ENCODE results near the gene SRXN1.
"Not testable (repeated sequence)": the region's sequence is repeated elsewhere in the genome, so short reads cannot be mapped to it uniquely, and the experiment has no call there.

SRXN1 gene

DNA sequence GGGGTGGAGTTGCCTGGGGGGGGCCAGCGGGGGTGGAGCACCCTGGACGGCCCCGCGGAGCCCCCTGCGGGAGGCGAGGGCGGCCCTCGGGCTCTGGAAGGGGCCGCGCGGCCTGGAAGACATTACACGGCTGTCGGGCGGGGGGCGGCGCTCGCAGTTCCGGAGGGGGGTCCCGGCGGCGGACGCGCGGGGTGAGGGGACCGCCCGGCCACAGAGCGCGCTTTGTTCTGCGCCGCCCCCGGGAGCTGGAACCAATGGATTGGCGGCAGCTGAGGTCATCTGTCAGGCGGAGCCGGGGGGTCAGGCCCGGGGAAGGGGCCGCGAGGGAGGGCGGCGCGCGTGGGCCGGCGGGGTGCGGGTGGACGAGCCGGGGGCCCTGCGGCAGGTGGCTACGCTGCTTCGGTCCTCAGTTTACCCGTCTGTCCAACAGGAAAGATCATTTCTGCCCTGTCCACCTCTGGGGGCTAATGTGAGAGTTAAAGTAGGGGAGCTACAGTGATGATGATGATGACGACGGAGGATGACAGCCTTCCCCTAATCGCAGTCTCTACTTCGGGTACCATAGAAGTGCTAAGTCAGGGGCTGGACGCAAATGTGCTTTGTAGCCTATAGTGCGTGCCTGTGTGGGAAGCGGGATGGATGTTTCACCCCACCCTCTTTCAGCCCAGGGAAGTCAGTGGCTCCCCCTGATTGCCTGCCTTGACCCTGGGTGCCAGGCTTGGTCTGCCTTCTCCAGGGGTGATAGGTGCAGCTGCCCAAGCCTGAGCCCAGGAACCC lies 10.4 kb downstream of the SRXN1 start:
- Histone ChIP-seq H3K36me3 (ENCODE audit: control insufficient read depth in 1 of 2, insufficient read depth in 2 of 2, low read length in 2 of 2) (peaks cover 1 to 9% of the 10 kb centered on the region in 2 donors), H3K27ac (ENCODE audit: low read length) (no peak overlapping the region), H3K27me3 (ENCODE audit: low read depth, low read length) (peaks cover 4% of the 10 kb centered on the region), H3K4me3 (ENCODE audit: low read depth in 1 of 2, low read length in 2 of 2) (peak overlapping the region in 1 of 2 donors; percentile 51), H3K4me1 (ENCODE audit: control insufficient read depth in 1 of 2, insufficient read depth in 2 of 2, low read length in 2 of 2) (peaks cover 0 to 4% of the 10 kb centered on the region in 2 donors), H3K9me3 (ENCODE audit: control insufficient read depth in 1 of 2, low read length in 2 of 2) (peaks cover 0 to 2% of the 10 kb centered on the region in 2 donors)

DNA sequence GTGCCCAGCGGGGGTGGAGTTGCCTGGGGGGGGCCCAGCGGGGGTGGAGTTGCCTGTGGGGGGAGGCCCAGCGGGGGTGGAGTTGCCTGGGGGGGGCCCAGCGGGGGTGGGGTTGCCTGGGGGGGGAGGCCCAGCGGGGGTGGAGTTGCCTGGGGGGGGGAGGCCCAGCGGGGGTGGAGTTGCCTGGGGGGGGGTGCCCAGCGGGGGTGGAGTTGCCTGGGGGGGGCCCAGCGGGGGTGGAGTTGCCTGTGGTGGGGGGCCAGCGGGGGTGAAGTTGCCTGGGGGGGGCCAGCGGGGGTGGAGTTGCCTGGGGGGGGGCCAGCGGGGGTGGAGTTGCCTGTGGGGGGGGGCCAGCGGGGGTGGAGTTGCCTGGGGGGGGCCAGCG lies 11.0 kb downstream of the SRXN1 start:
- H3K4me1 ChIP-seq (ENCODE audit: control insufficient read depth in 1 of 2, insufficient read depth in 2 of 2, low read length in 2 of 2); H3K36me3 ChIP-seq (ENCODE audit: control insufficient read depth in 1 of 2, insufficient read depth in 2 of 2, low read length in 2 of 2); H3K27me3 ChIP-seq (ENCODE audit: low read depth, low read length); H3K9me3 ChIP-seq (ENCODE audit: control insufficient read depth in 1 of 2, low read length in 2 of 2); H3K4me3 ChIP-seq (ENCODE audit: low read depth in 1 of 2, low read length in 2 of 2); H3K27ac ChIP-seq (ENCODE audit: low read length): not testable (repeated sequence)

DNA sequence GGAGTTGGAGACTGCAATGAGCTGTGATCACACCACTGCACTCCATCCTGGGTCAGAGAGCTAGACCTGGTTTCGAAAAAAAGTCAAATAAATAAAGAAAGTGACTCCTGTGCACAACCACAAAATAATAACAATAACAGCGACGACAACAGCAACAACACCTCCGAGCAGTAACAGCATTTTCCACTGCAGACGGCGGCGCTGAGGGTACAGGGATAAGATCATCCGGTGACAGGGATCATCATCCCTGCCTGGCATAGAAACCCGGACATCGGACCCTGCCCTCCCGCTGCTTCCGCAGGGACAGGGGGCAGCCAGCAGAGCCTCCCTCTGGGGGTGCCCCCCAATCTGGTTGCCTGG lies 11.5 kb downstream of the SRXN1 start:
- peaks cover 0 to 4% of the 10 kb centered on the region in 2 donors for H3K4me1 ChIP-seq (ENCODE audit: control insufficient read depth in 1 of 2, insufficient read depth in 2 of 2, low read length in 2 of 2)
- H3K9me3 ChIP-seq (ENCODE audit: control insufficient read depth in 1 of 2, low read length in 2 of 2) = no peaks in the 10 kb centered on the region
- no peak overlapping the region for H3K27ac ChIP-seq (ENCODE audit: low read length)
- H3K36me3 ChIP-seq (ENCODE audit: control insufficient read depth in 1 of 2, insufficient read depth in 2 of 2, low read length in 2 of 2) = no peaks in the 10 kb centered on the region
- no peak overlapping the region for H3K4me3 ChIP-seq (ENCODE audit: low read depth in 1 of 2, low read length in 2 of 2)
- peaks cover 4% of the 10 kb centered on the region for H3K27me3 ChIP-seq (ENCODE audit: low read depth, low read length)

DNA sequence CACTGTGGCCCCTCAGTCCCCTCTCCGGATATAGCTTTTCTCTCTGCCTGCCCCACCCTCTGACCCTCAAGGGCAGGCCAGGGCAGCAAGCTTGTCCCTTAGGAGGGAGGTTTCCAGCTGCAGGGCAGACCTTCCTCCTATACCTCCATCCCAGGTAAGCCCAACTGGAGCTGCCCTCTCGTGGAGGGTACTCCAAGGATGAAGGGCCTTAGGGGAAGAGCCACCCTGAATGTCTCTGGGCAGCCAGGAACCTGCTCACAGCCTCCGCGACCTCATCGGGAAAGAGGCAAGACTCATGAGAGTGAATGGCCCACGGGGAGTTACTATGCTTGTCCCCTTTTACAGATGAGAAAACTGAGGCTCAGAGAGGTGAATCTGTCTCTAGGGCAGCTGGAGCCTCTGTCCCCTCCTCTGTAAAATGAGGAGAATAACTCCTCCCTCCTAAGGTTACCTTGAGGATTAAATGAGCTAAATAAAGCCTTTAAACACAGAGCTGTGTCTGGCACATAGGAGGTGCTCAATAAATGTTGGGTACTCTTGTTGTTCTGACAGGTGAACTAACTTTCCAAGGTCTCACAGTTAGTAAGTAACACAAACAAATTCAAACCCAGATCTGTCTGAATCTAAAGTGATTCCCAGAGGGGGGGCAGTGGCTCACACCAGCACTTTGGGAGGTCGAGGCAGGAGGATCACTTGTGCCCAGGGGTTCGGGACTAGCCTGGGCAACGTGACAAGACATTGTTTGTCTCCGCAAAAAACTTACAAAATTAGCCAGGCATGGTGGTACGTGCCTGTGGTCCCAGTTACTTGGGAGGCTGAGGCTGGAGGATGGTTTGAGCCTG lies 12.1 kb downstream of the SRXN1 start:
- no peaks in the 10 kb centered on the region for H3K36me3 ChIP-seq (ENCODE audit: control insufficient read depth in 1 of 2, insufficient read depth in 2 of 2, low read length in 2 of 2)
- H3K27me3 ChIP-seq (ENCODE audit: low read depth, low read length) = peaks cover 4% of the 10 kb centered on the region
- no peak overlapping the region for H3K4me3 ChIP-seq (ENCODE audit: low read depth in 1 of 2, low read length in 2 of 2)
- no peaks in the 10 kb centered on the region for H3K9me3 ChIP-seq (ENCODE audit: control insufficient read depth in 1 of 2, low read length in 2 of 2)
- peaks cover 0 to 4% of the 10 kb centered on the region in 2 donors for H3K4me1 ChIP-seq (ENCODE audit: control insufficient read depth in 1 of 2, insufficient read depth in 2 of 2, low read length in 2 of 2)
- H3K27ac ChIP-seq (ENCODE audit: low read length) = no peak overlapping the region

DNA sequence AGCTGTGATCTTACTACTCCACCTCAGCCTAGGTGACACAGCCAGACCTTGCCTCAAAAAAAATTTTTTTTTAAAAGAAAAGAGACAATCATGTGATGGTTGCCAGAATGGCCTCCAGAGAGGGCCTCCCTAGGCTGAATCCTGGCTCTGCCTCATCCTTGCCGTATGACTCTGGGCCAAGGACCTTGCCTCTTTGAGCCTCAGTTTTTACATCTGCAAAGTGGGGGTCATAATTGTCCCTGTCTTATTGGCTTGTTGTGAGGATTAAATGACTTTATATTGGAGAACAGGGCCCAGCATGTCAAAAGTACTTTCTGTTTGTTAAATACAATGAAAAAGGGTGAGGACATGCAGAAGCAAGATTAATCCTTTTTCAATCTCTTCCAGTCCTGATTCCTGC lies 14.4 kb downstream of the SRXN1 start:
- H3K27me3 ChIP-seq (ENCODE audit: low read depth, low read length) = peaks cover 4% of the 10 kb centered on the region
- H3K4me1 ChIP-seq (ENCODE audit: control insufficient read depth in 1 of 2, insufficient read depth in 2 of 2, low read length in 2 of 2) = peaks cover 0 to 4% of the 10 kb centered on the region in 2 donors
- H3K36me3 ChIP-seq (ENCODE audit: control insufficient read depth in 1 of 2, insufficient read depth in 2 of 2, low read length in 2 of 2) = no peaks in the 10 kb centered on the region
- H3K9me3 ChIP-seq (ENCODE audit: control insufficient read depth in 1 of 2, low read length in 2 of 2) = no peaks in the 10 kb centered on the region
- H3K4me3 ChIP-seq (ENCODE audit: low read depth in 1 of 2, low read length in 2 of 2) = no peak overlapping the region
- no peak overlapping the region for H3K27ac ChIP-seq (ENCODE audit: low read length)

DNA sequence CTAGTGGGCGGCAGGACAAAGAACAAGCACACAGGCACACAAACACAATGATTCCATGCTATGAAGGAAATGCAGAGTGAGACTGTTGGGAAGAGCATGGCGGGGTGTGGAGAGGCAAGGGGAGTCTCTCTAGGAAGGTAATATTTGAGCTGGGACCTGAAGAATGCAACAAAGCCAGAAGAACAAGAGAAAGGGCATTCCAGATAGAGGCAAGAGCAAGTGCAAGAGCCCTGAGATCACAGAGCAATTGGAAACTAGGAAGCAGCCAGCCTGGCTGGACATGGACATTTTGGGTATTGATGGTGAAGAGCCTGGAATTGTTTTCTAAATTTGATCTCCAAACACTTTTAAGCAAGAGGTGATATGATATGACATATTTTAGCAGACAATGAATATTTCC lies 15.4 kb downstream of the SRXN1 start:
- Histone ChIP-seq H3K4me1 (ENCODE audit: control insufficient read depth in 1 of 2, insufficient read depth in 2 of 2, low read length in 2 of 2) (peaks cover 0 to 3% of the 10 kb centered on the region in 2 donors), H3K27me3 (ENCODE audit: low read depth, low read length) (peaks cover under 1% of the 10 kb centered on the region), H3K36me3 (ENCODE audit: control insufficient read depth in 1 of 2, insufficient read depth in 2 of 2, low read length in 2 of 2) (no peaks in the 10 kb centered on the region), H3K9me3 (ENCODE audit: control insufficient read depth in 1 of 2, low read length in 2 of 2) (no peaks in the 10 kb centered on the region), H3K27ac (ENCODE audit: low read length) (no peak overlapping the region), H3K4me3 (ENCODE audit: low read depth in 1 of 2, low read length in 2 of 2) (no peak overlapping the region)

DNA sequence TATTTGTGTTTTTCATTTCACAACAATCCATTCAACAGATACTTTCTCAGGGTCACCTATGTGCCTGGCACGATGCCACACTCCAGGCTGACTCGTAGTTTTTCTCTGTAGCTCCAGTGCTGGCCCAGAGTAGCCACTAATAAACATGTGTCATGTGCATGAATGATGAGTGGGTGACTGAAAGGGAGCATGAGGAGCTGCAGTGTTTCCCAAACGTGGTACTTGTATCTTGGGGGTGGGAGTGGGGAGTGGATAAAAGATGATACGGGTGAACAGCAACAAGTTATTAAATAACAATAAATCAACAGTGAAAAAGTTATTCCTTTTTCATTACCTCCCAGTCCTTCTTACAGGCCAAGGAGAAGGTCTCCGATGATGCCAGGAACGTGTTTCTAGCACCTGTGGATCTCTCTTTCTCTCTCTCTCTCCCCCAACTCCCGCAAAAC lies 17.1 kb downstream of the SRXN1 start:
- Histone ChIP-seq H3K27me3 (ENCODE audit: low read depth, low read length) (no peaks in the 10 kb centered on the region), H3K4me3 (ENCODE audit: low read depth in 1 of 2, low read length in 2 of 2) (no peak overlapping the region), H3K27ac (ENCODE audit: low read length) (no peak overlapping the region), H3K4me1 (ENCODE audit: control insufficient read depth in 1 of 2, insufficient read depth in 2 of 2, low read length in 2 of 2) (no peaks in the 10 kb centered on the region), H3K36me3 (ENCODE audit: control insufficient read depth in 1 of 2, insufficient read depth in 2 of 2, low read length in 2 of 2) (no peaks in the 10 kb centered on the region), H3K9me3 (ENCODE audit: control insufficient read depth in 1 of 2, low read length in 2 of 2) (no peaks in the 10 kb centered on the region)

DNA sequence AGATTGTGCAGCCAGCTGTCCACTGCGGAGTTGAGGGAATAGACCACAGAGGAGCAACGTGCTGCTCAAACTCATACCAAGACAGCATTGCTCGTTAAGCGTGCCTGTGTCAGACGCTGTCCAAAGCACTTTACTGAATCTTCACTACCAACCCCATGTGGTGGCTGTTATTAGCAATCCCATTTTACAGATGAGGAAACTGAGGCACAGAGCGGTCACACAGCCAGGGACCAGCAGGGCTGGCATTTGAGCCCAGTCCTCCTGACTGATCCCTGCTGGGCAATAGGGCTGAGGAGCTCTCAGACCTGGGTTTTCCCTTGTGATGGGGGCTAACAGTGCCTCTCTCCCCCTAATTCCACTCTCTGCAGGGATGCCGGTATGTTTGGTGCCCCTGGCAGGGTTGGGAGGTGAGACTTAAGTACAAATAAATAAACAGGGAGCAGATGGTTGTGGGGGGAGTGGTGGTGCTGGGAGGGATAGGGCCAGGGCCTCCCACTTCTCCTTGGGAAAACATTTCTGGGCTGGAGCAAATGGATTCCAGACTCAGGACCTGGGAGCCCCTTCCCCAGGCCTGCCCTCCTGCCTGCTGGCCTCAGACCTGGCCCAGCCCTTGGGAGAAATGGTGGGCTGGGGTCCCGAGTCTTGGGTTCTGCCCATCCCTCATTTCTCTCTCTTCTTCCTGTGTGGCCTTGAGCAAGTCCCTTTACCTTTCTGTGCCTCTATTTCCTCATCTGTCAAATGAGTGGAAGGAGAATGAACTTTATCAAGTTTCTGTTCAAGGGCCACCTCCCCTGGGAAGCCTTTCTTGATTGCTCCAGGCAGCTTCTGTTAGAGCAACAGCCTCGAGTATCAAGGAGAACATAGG lies 17.7 kb downstream of the SRXN1 start:
- Histone ChIP-seq H3K4me1 (ENCODE audit: control insufficient read depth in 1 of 2, insufficient read depth in 2 of 2, low read length in 2 of 2) (no peaks in the 10 kb centered on the region), H3K27ac (ENCODE audit: low read length) (no peak overlapping the region), H3K9me3 (ENCODE audit: control insufficient read depth in 1 of 2, low read length in 2 of 2) (no peaks in the 10 kb centered on the region), H3K4me3 (ENCODE audit: low read depth in 1 of 2, low read length in 2 of 2) (no peak overlapping the region), H3K36me3 (ENCODE audit: control insufficient read depth in 1 of 2, insufficient read depth in 2 of 2, low read length in 2 of 2) (no peaks in the 10 kb centered on the region), H3K27me3 (ENCODE audit: low read depth, low read length) (no peaks in the 10 kb centered on the region)

DNA sequence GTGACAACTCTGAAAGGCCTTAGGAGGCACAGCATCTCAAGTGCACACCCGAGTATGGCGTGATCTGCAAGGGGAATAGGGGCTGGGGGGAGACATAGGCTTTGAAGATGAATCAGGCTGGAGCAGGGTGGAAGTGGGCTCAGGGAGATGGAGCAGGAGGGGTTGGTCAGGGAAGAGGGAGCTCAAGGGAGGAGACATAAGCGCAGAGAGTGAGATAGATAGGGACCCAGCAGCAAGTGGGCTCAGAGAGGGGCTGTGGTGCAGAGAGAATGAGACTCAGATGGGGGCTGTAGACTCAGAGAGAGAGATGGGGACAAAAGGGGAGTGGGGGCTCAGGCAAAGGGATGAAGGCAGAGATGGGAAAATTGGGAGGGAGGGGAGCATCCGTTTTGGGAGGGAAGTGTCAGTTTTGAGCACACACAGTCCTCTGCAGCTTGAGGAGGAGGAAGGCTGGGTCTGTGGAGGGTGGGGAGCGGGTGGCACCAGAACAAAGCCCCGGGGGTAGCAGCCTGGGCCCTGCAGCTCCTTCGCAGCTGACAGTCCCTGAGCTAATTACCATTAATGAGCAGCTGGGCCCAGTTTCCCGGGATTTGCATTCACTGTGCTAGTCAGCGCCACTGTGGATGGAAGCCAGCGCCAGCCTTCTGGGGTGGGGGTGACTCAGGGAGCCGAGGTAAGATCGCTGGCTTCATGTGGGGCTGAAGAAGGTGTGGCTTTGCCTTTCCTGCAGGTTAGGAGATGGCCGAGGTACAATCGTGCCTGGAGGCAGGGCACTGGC lies 18.7 kb downstream of the SRXN1 start:
- Histone ChIP-seq H3K4me1 (ENCODE audit: control insufficient read depth in 1 of 2, insufficient read depth in 2 of 2, low read length in 2 of 2) (no peaks in the 10 kb centered on the region), H3K27ac (ENCODE audit: low read length) (no peak overlapping the region), H3K27me3 (ENCODE audit: low read depth, low read length) (no peaks in the 10 kb centered on the region), H3K36me3 (ENCODE audit: control insufficient read depth in 1 of 2, insufficient read depth in 2 of 2, low read length in 2 of 2) (no peaks in the 10 kb centered on the region), H3K4me3 (ENCODE audit: low read depth in 1 of 2, low read length in 2 of 2) (no peak overlapping the region), H3K9me3 (ENCODE audit: control insufficient read depth in 1 of 2, low read length in 2 of 2) (no peaks in the 10 kb centered on the region)

DNA sequence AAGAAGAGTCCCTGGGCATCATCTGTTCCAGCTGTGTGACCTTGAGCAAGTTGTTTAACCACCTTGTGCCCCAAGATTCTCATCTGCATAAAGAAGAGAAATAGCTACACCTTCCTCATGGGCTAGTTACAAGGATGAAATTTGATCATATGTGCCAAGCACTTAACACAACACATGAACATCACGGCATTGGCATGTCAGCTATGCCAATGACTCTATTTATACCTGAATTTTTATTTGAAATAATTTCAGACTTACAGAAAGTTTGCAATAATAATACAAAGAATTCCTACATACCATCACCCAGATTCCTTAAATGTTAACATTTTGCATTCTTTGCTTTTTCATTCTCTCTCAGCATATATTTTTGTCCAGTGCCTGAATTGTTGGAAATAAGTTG lies 21.9 kb downstream of the SRXN1 start:
- no peaks in the 10 kb centered on the region for H3K4me1 ChIP-seq (ENCODE audit: control insufficient read depth in 1 of 2, insufficient read depth in 2 of 2, low read length in 2 of 2)
- no peaks in the 10 kb centered on the region for H3K9me3 ChIP-seq (ENCODE audit: control insufficient read depth in 1 of 2, low read length in 2 of 2)
- H3K27me3 ChIP-seq (ENCODE audit: low read depth, low read length) = no peaks in the 10 kb centered on the region
- H3K36me3 ChIP-seq (ENCODE audit: control insufficient read depth in 1 of 2, insufficient read depth in 2 of 2, low read length in 2 of 2) = no peaks in the 10 kb centered on the region
- no peak overlapping the region for H3K4me3 ChIP-seq (ENCODE audit: low read depth in 1 of 2, low read length in 2 of 2)
- no peak overlapping the region for H3K27ac ChIP-seq (ENCODE audit: low read length)

Data from muscle layer of duodenum (tissue), 2 donors.